K562 (cell line): ENCODE results near the gene IP6K2. TPM values are rescaled to one million over a fixed set of nuclear protein-coding genes. Genes with fewer than 3 reads are reported as not detected.

Experiments used
- CREM ChIP-seq: IDR thresholded peaks from 2 replicates; pipeline ENCODE4 v1.6.1; 2014; ENCODE audit warnings: antibody characterized with exemption, low read depth
- CSDE1 ChIP-seq, 2 experiments: fragments of 450-650 bp; IDR thresholded peaks; 2 replicates each; pipeline ENCODE4 v1.6.1; 2016; ENCODE audit warnings: mild to moderate bottlenecking in 1 of 2
- DPF2 ChIP-seq: fragments of 450-650 bp; IDR thresholded peaks from 2 replicates; pipeline ENCODE4 v1.6.1; 2016
- ELF4 ChIP-seq: fragments of 450-650 bp; formaldehyde crosslinking; IDR thresholded peaks from 2 replicates; pipeline ENCODE4 v1.4.0; 2022; ENCODE audit warnings: missing genetic modification characterization
- ETV6 ChIP-seq, 3 experiments: fragments of 150-350 bp in 1 of 3; sonication (generic) in 1 of 3; formaldehyde crosslinking in 1 of 3; IDR thresholded peaks; 2 replicates each; pipeline versions ENCODE4 v1.6.1 to v1.8.0; 2014 to 2022; ENCODE audit warnings: borderline replicate concordance in 2 of 3, low read depth in 2 of 3, antibody characterized with exemption in 1 of 3, low read length in 1 of 3, mild to moderate bottlenecking in 1 of 3, missing genetic modification reagents in 1 of 3
- HDAC2 ChIP-seq: fragments of 450-650 bp; IDR thresholded peaks from 2 replicates; pipeline ENCODE4 v1.6.1; 2016; ENCODE audit warnings: mild to moderate bottlenecking
- IRF2 ChIP-seq: sonication (generic); formaldehyde crosslinking; IDR thresholded peaks from 2 replicates; pipeline ENCODE4 v1.8.1; 2022; ENCODE audit warnings: mild to moderate bottlenecking, missing genetic modification reagents
- LEF1 ChIP-seq: fragments of 450-650 bp; IDR thresholded peaks from 2 replicates; pipeline ENCODE4 v1.6.1; 2016; ENCODE audit warnings: mild to moderate bottlenecking
- MIER1 ChIP-seq: fragments of 450-650 bp; IDR thresholded peaks from 2 replicates; pipeline ENCODE4 v1.6.1; 2016; ENCODE audit warnings: antibody characterized with exemption, mild to moderate bottlenecking, low read depth
- NR0B1 ChIP-seq: fragments of 450-650 bp; IDR thresholded peaks from one replicate; pipeline ENCODE4 v1.6.1; 2018; ENCODE audit warnings: mild to moderate bottlenecking, moderate library complexity; ENCODE audit not compliant: partially characterized antibody
- NR2C2 ChIP-seq, 2 experiments: fragments of 200-800 bp in 1 of 2; sonication (Bioruptor generic) in 1 of 2; sonication (generic) in 1 of 2; formaldehyde crosslinking in 1 of 2; IDR thresholded peaks; 2 replicates each; pipeline versions ENCODE4 v1.6.1 to v1.8.0; 2016 to 2022; ENCODE audit warnings: mild to moderate bottlenecking in 1 of 2, missing compliant biosample characterization in 1 of 2, missing genetic modification characterization in 1 of 2, missing genetic modification reagents in 1 of 2
- PHB ChIP-seq: fragments of 250-450 bp; sonication (Bioruptor Pico); IDR thresholded peaks from 2 replicates; pipeline ENCODE4 v1.5.0; 2021
- PURB ChIP-seq: sonication (generic); formaldehyde crosslinking; IDR thresholded peaks from 2 replicates; pipeline ENCODE4 v1.9.0; 2021; ENCODE audit warnings: low read depth, mild to moderate bottlenecking, missing genetic modification reagents
- RAD21 ChIP-seq, 2 experiments: fragments of 250-450 bp in 1 of 2; fragments of 450-650 bp in 1 of 2; sonication (Bioruptor Pico) in 1 of 2; formaldehyde crosslinking in 1 of 2; IDR thresholded peaks in 1 of 2; conservative IDR thresholded peaks in 1 of 2; 2 replicates each; pipeline versions ENCODE4 v1.4.0 to v1.8.0; 2020 to 2022; ENCODE audit warnings: mild to moderate bottlenecking in 2 of 2, moderate library complexity in 1 of 2
- SREBF2 ChIP-seq: sonication (generic); formaldehyde crosslinking; IDR thresholded peaks from 2 replicates; pipeline ENCODE4 v1.4.0; 2020; ENCODE audit warnings: mild to moderate bottlenecking, missing genetic modification reagents
- TRIM25 ChIP-seq: fragments of 450-650 bp; IDR thresholded peaks from 2 replicates; pipeline ENCODE4 v1.7.0; 2016; ENCODE audit warnings: borderline replicate concordance
- ZNF609 ChIP-seq: sonication (generic); formaldehyde crosslinking; IDR thresholded peaks from 2 replicates; pipeline ENCODE4 v1.8.1; 2023; ENCODE audit warnings: missing genetic modification reagents, mild to moderate bottlenecking, borderline replicate concordance
- polyA plus RNA-seq, 8 experiments: library from polyadenylated mRNA; depleted of rRNA in 4 of 8; stranded (reverse) in 5 of 8; unstranded in 3 of 8; fragments of >200 nt; fragmentation: Nextera tagmentation in 2 of 8; fragmentation: Illumina TruSeq in 1 of 8; extraction: Ambion mirVana in 2 of 8; extraction: Trizol in 1 of 8; gene quantifications; 2 replicates each; pipeline versions ENCODE4 v1.2.1 to v1.2.3, GENCODE V29; 2011 to 2014; ENCODE audit warnings: inconsistent platforms in 1 of 8, missing spikeins in 1 of 8
- total RNA-seq, 7 experiments: library from RNA; depleted of rRNA in 6 of 7; stranded (reverse); fragments of >200 nt in 6 of 7; fragmentation: Illumina TruSeq in 2 of 7; extraction: Trizol in 2 of 7; gene quantifications; 2 replicates each; pipeline versions ENCODE4 v1.2.1 to v1.2.3, GENCODE V29; 2011 to 2021; ENCODE audit warnings: low replicate concordance in 1 of 7

IP6K2 gene
- total and polyA plus RNA-seq, 9 of the 15 experiments (the other 6 are each of a cell fraction or from before 2014, with no cell fraction given) = 19.6 to 78.1 (median 48.0) TPM

- TF ChIP-seq RAD21 (CRISPR knock-in tag; conservative IDR thresholded peaks at IDR 0.05 in 1 of 2, IDR thresholded peaks at IDR 0.05 in 1 of 2) = peak in 1 of 2 experiments; percentile 55; a peak in 3 of 4 replicates
- no peak for TF ChIP-seq MIER1
- peak; percentile 56 for TF ChIP-seq DPF2
- no peak for TF ChIP-seq ZNF609 (CRISPR knock-in tag)
- no peak for TF ChIP-seq LEF1
- TF ChIP-seq NR2C2 (CRISPR knock-in tag; IDR thresholded peaks at IDR 0.05) = no peak
- peak; percentile 58; the same call in 1 of the 2 replicates for TF ChIP-seq NR2C2 (tag; IDR thresholded peaks at IDR 0.05)
- TF ChIP-seq ELF4 = no peak
- no peak for TF ChIP-seq PURB (CRISPR knock-in tag)
- TF ChIP-seq NR0B1 = no peak
- TF ChIP-seq CSDE1 (IDR thresholded peaks at IDR 0.05) = no peak
- TF ChIP-seq HDAC2 = no peak
- no peak for TF ChIP-seq SREBF2 (CRISPR knock-in tag)
- no peak for TF ChIP-seq ETV6 (IDR thresholded peaks at IDR 0.05; ENCODE audit: borderline replicate concordance in 1 of 2, low read depth in 2 of 2, low read length in 1 of 2)
- no peak for TF ChIP-seq ETV6 (CRISPR knock-in tag; IDR thresholded peaks at IDR 0.05; ENCODE audit: borderline replicate concordance)
- no peak for TF ChIP-seq PHB (CRISPR knock-in tag)
- TF ChIP-seq IRF2 (CRISPR knock-in tag) = no peak
- no peak for TF ChIP-seq TRIM25
- peak; percentile 56 for TF ChIP-seq CREM
Measured at GRCh38 chr3:48739955-48740823, 23.2 kb upstream of the IP6K2 start (continued).
